ENCODE results near the gene SLC29A4. TPM values are rescaled to one million over a fixed set of nuclear protein-coding genes. Genes with fewer than 3 reads are reported as not detected.

SLC29A4 gene
- total and polyA plus RNA-seq, 2 of the 4 experiments (the other 2 are of a cell fraction): 2.3 to 7.6 TPM

DNA sequence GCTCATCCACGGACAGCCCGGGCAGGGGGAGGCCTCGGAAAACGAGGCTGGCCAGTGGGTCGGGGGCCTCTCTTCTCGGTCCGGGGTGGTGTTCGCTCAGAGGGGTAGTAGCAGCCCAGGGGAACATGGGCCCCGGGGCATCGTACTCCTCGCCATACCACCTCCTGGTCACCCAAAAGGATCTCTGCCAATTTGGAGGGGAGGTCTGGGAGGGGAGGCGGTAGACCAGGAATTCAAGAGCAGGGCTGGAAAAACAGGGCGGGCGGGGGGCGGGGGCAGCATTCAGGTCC lies 67.4 kb downstream of the SLC29A4 start:
- in situ Hi-C loops (cut with MboI; ENCODE audit: low sequenced_read_pairs) (no loop called here), dilution Hi-C loops (cut with HindIII; ENCODE audit: low sequenced_read_pairs, unreplicated experiment) (no loop called here), intact Hi-C loops (cut with micrococcal nuclease) (no loop called here)
- H2AK9ac ChIP-seq (replicated peaks; ENCODE audit: low read depth, low read length, poor library complexity): no peak overlapping the region
- H3K27ac ChIP-seq (ENCODE audit: insufficient read depth, low read length): no peak overlapping the region
- H3K36me3 ChIP-seq (ENCODE audit: control insufficient read depth, insufficient read depth, low read length): peaks cover 70% of the 10 kb centered on the region
- POLR2A ChIA-PET (ENCODE audit: unreplicated experiment): no interaction called here
- no peaks in the 10 kb centered on the region for H3K9me3 ChIP-seq (ENCODE audit: control insufficient read depth, insufficient read depth, low read length)
- no peak for TF ChIP-seq NFE2L2 (IDR thresholded peaks at IDR 0.05; ENCODE audit: low read depth, low read length)
- no peak for TF ChIP-seq SMC3 (IDR thresholded peaks at IDR 0.05; ENCODE audit: low read depth, low read length)
- no peak overlapping the region for H4K91ac ChIP-seq (ENCODE audit: insufficient read depth, low read depth, low read length)
- DNase-seq: no peak
- no peak overlapping the region for H3K23ac ChIP-seq (ENCODE audit: low read depth, low read length)
- H3K18ac ChIP-seq (ENCODE audit: low read depth, low read length): no peak overlapping the region
- no peak overlapping the region for H3K56ac ChIP-seq (ENCODE audit: extremely low read depth, insufficient read depth, low read length)
- H4K20me1 ChIP-seq (ENCODE audit: insufficient read depth, low read length): peaks cover 67% of the 10 kb centered on the region
- no TSS peak for BruUV-seq (replicated peaks)
- no peak overlapping the region for H4K8ac ChIP-seq (ENCODE audit: low read depth in 2 of 2, low read length in 2 of 2)
- ATAC-seq (ENCODE audit: low read depth): no peak
- peaks cover 10% of the 10 kb centered on the region for H3K4me1 ChIP-seq (ENCODE audit: control insufficient read depth, insufficient read depth, low read length)
- H2BK15ac ChIP-seq (ENCODE audit: low read depth, low read length): no peak overlapping the region
- CTCF ChIA-PET: no interaction called here
- H2BK120ac ChIP-seq (ENCODE audit: low read depth, low read length): no peak overlapping the region
- no peak overlapping the region for H3K4me2 ChIP-seq (ENCODE audit: low read depth, low read length)
- no peaks in the 10 kb centered on the region for H3K27me3 ChIP-seq (ENCODE audit: control insufficient read depth, insufficient read depth, low read length)
- peaks cover 19% of the 10 kb centered on the region for H3K9me1 ChIP-seq (ENCODE audit: insufficient read depth, low read length)
- no peak overlapping the region for H2AK5ac ChIP-seq (ENCODE audit: low read depth, low read length)
- no peak overlapping the region for H3K4ac ChIP-seq (ENCODE audit: low read depth, low read length)
- H3K9ac ChIP-seq (ENCODE audit: low read depth, low read length): no peak overlapping the region
- H3K79me1 ChIP-seq (ENCODE audit: low read depth in 1 of 2, low read length in 2 of 2): peaks cover 5 to 82% of the 10 kb centered on the region in 2 experiments
- no peak overlapping the region for H2BK5ac ChIP-seq (ENCODE audit: low read depth, low read length, poor library complexity, severe bottlenecking)
- H3K4me3 ChIP-seq (ENCODE audit: insufficient read depth, low read depth, low read length): no peak overlapping the region
- H2BK20ac ChIP-seq (ENCODE audit: low read depth, low read length): no peak overlapping the region
- WGBS, 2 experiments (ENCODE audit: extremely low coverage in 2 of 2, insufficient read length in 1 of 2): 73% methylated on average over 7 of the region's 15 CpGs; no CpG with 5 or more reads in 1 of the 2 experiments
- H3K14ac ChIP-seq (replicated peaks; ENCODE audit: low read depth, low read length): no peak overlapping the region
- no peak overlapping the region for H2AFZ ChIP-seq (replicated peaks; ENCODE audit: low read length, poor library complexity)
- H4K5ac ChIP-seq (ENCODE audit: low read depth, low read length): no peak overlapping the region
